H1 (cell line): ENCODE results near the gene SUPT20HL1. TPM values are rescaled to one million over a fixed set of nuclear protein-coding genes. Genes with fewer than 3 reads are reported as not detected.

Experiments
- CTCF ChIA-PET: fragments of 300-600 bp; sonication (Branson Sonifier 250); formaldehyde crosslinking; loops from one replicate; lab custom pipeline; 2021; ENCODE audit not compliant: partially characterized antibody; lab: Charles Lee
- POLR2A ChIA-PET: fragments of 300-600 bp; sonication (Branson Sonifier 250); formaldehyde crosslinking; loops from one replicate; lab custom pipeline; 2021; ENCODE audit warnings: inconsistent platforms; ENCODE audit not compliant: partially characterized antibody; lab: Charles Lee
- DNase-seq, 2 experiments: peaks; one replicate each; pipeline versions ENCODE4 v3.0.0 to v3.0.0-alpha.2; 2010 to 2022; ENCODE audit warnings: low spot score in 2 of 2, low read depth in 1 of 2, mixed read lengths in 1 of 2
- FAIRE-seq: peaks from 2 replicates; lab custom pipeline; 2011; peaks lifted over from hg19 to GRCh38; lab: Jason Lieb, UNC
- H2AFZ ChIP-seq: 2 replicates; pipeline ENCODE4 v1.8.1; 2012; ENCODE audit warnings: low read length, inconsistent platforms
- H2AK5ac ChIP-seq: 2 replicates; pipeline ENCODE4 v1.6.1; 2013; ENCODE audit warnings: low read depth, low read length
- H2BK120ac ChIP-seq: replicated peaks from 2 replicates; pipeline ENCODE3; 2013; ENCODE audit warnings: low read depth, low read length, inconsistent platforms
- H2BK12ac ChIP-seq: 2 replicates; pipeline ENCODE4 v1.6.1; 2013; ENCODE audit warnings: low read depth, low read length
- H2BK15ac ChIP-seq: 2 replicates; pipeline ENCODE4 v1.6.1; 2013; ENCODE audit warnings: low read length
- H2BK20ac ChIP-seq: 2 replicates; pipeline ENCODE4 v1.6.1; 2013; ENCODE audit warnings: low read length
- H2BK5ac ChIP-seq: 2 replicates; pipeline ENCODE4 v1.6.1; 2013; ENCODE audit warnings: low read depth, low read length
- H3K14ac ChIP-seq: 2 replicates; pipeline ENCODE4 v1.6.1; 2013; ENCODE audit warnings: inconsistent platforms; ENCODE audit not compliant: insufficient read length
- H3K18ac ChIP-seq: 2 replicates; pipeline ENCODE4 v1.6.1; 2013; ENCODE audit warnings: low read length; ENCODE audit errors: extremely low read depth
- H3K23ac ChIP-seq: 2 replicates; pipeline ENCODE4 v1.6.1; 2013; ENCODE audit warnings: inconsistent platforms; ENCODE audit not compliant: insufficient read length
- H3K23me2 ChIP-seq: 2 replicates; pipeline ENCODE4 v1.6.1; 2013; ENCODE audit warnings: low read depth, low read length
- H3K27ac ChIP-seq: 2 replicates; pipeline ENCODE4 v1.6.1; 2011; ENCODE audit warnings: low read depth, low read length, inconsistent platforms
- H3K27me3 ChIP-seq, 4 experiments: replicated peaks in 1 of 4; 1 replicate in 1 of 4; 2 replicates in 3 of 4; pipeline versions ENCODE4 v1.6.1 to v1.8.1; 2011 to 2013; ENCODE audit warnings: low read length in 3 of 4, mild to moderate bottlenecking in 3 of 4, inconsistent platforms in 2 of 4, mixed read lengths in 2 of 4, moderate library complexity in 1 of 4; ENCODE audit not compliant: control insufficient read depth in 3 of 4, insufficient read depth in 3 of 4; ENCODE audit errors: extremely low read depth in 1 of 4
- H3K36me3 ChIP-seq, 4 experiments: 2 replicates each; pipeline versions ENCODE4 v1.6.1 to v1.8.1; 2011 to 2013; ENCODE audit warnings: mild to moderate bottlenecking in 4 of 4, low read length in 3 of 4, moderate library complexity in 2 of 4, control low read depth in 1 of 4, inconsistent platforms in 1 of 4; ENCODE audit not compliant: insufficient read depth in 4 of 4, control insufficient read depth in 2 of 4
- H3K4ac ChIP-seq: replicated peaks from 2 replicates; pipeline ENCODE3; 2013; ENCODE audit warnings: low read length, low read depth, mixed read lengths, inconsistent platforms; ENCODE audit not compliant: insufficient read length
- H3K4me1 ChIP-seq, 4 experiments: replicated peaks in 1 of 4; 1 replicate in 1 of 4; 2 replicates in 3 of 4; pipeline versions ENCODE4 v1.6.1 to v1.8.1; 2011 to 2013; ENCODE audit warnings: low read length in 3 of 4, inconsistent platforms in 2 of 4, mixed read lengths in 1 of 4; ENCODE audit not compliant: insufficient read depth in 4 of 4, control insufficient read depth in 3 of 4
- H3K4me2 ChIP-seq, 2 experiments: 2 replicates each; pipeline versions ENCODE4 v1.6.1 to v1.8.1; 2011 to 2013; ENCODE audit warnings: low read depth in 2 of 2, low read length in 2 of 2, control low read depth in 1 of 2, inconsistent platforms in 1 of 2, mild to moderate bottlenecking in 1 of 2; ENCODE audit not compliant: insufficient read depth in 1 of 2
- H3K4me3 ChIP-seq, 4 experiments: fragments of 200-600, 300-600 bp in 1 of 4; sonication (generic), shearing (Covaris generic), sonication (Bioruptor Twin) in 1 of 4; 2 replicates each; pipeline versions ENCODE4 v1.5.1 to v1.8.1; 2011 to 2016; ENCODE audit warnings: low read length in 4 of 4, low read depth in 3 of 4, control low read depth in 2 of 4, inconsistent platforms in 2 of 4, mild to moderate bottlenecking in 2 of 4, mixed read lengths in 1 of 4, moderate library complexity in 1 of 4; ENCODE audit not compliant: insufficient read depth in 2 of 4; ENCODE audit errors: extremely low read depth in 1 of 4
- H3K56ac ChIP-seq: replicated peaks from 2 replicates; pipeline ENCODE3; 2013; ENCODE audit warnings: low read depth, mild to moderate bottlenecking, mixed read lengths, low read length, inconsistent platforms; ENCODE audit not compliant: insufficient read length
- H3K79me1 ChIP-seq: 2 replicates; pipeline ENCODE4 v1.6.1; 2013; ENCODE audit warnings: low read depth, low read length, control low read depth
- H3K79me2 ChIP-seq, 2 experiments: 2 replicates each; pipeline versions ENCODE4 v1.6.1 to v1.8.1; 2012 to 2013; ENCODE audit warnings: low read length in 2 of 2, mild to moderate bottlenecking in 2 of 2, inconsistent platforms in 1 of 2; ENCODE audit not compliant: insufficient read depth in 2 of 2, control insufficient read depth in 1 of 2
- H3K9ac ChIP-seq, 4 experiments: replicated peaks in 1 of 4; 1 replicate in 1 of 4; 2 replicates in 3 of 4; pipeline versions ENCODE4 v1.6.1 to v1.8.1; 2011 to 2013; ENCODE audit warnings: low read depth in 3 of 4, low read length in 3 of 4, control low read depth in 2 of 4, mild to moderate bottlenecking in 2 of 4, moderate library complexity in 2 of 4, inconsistent platforms in 1 of 4; ENCODE audit errors: extremely low read depth in 1 of 4
- H3K9me3 ChIP-seq, 2 experiments: 2 replicates each; pipeline versions ENCODE4 v1.6.1 to v1.8.1; 2012 to 2013; ENCODE audit warnings: mild to moderate bottlenecking in 2 of 2, moderate library complexity in 2 of 2, control low read depth in 1 of 2, inconsistent platforms in 1 of 2, low read depth in 1 of 2, low read length in 1 of 2, mixed read lengths in 1 of 2; ENCODE audit not compliant: insufficient read depth in 2 of 2
- H4K20me1 ChIP-seq, 2 experiments: replicated peaks in 1 of 2; 2 replicates each; pipeline versions ENCODE3 to v1.8.1; 2011 to 2013; ENCODE audit warnings: inconsistent platforms in 2 of 2, low read length in 2 of 2, mild to moderate bottlenecking in 1 of 2; ENCODE audit not compliant: insufficient read depth in 2 of 2, control insufficient read depth in 1 of 2
- H4K5ac ChIP-seq: 2 replicates; pipeline ENCODE4 v1.6.1; 2013; ENCODE audit warnings: low read length, low read depth, mixed read lengths, inconsistent platforms; ENCODE audit not compliant: insufficient read length
- H4K8ac ChIP-seq: 2 replicates; pipeline ENCODE4 v1.8.0; 2013; ENCODE audit warnings: mild to moderate bottlenecking, moderate library complexity, low read length, inconsistent platforms; ENCODE audit not compliant: insufficient read depth; ENCODE audit errors: extremely low read depth
- H4K91ac ChIP-seq: replicated peaks from 2 replicates; pipeline ENCODE3; 2013; ENCODE audit warnings: low read length, mixed read lengths, inconsistent platforms; ENCODE audit not compliant: insufficient read length
- BRCA1 ChIP-seq: IDR thresholded peaks from 2 replicates; pipeline ENCODE4 v1.6.1; 2012; ENCODE audit warnings: low read depth, low read length, improper control_type of control experiment
- CEBPB ChIP-seq: IDR thresholded peaks from 2 replicates; pipeline ENCODE4 v1.6.1; 2012; ENCODE audit warnings: low read depth, low read length
- CTBP2 ChIP-seq: IDR thresholded peaks from 2 replicates; pipeline ENCODE4 v1.7.0; 2011; ENCODE audit warnings: borderline replicate concordance, mild to moderate bottlenecking, moderate library complexity, mixed read lengths, low read length; ENCODE audit not compliant: insufficient read depth, insufficient read length
- NRF1 ChIP-seq: IDR thresholded peaks from 2 replicates; pipeline ENCODE4 v1.6.1; 2011; ENCODE audit warnings: mild to moderate bottlenecking, low read depth, low read length, improper control_type of control experiment
- POLR2AphosphoS5 ChIP-seq: IDR thresholded peaks from 2 replicates; pipeline ENCODE4 v1.6.1; 2011; ENCODE audit warnings: low read depth, low read length
- RAD21 ChIP-seq, 2 experiments: IDR thresholded peaks in 1 of 2; conservative IDR thresholded peaks in 1 of 2; 2 replicates each; pipeline ENCODE4 v1.6.1; 2011; ENCODE audit warnings: low read depth in 2 of 2, low read length in 2 of 2, improper control_type of control experiment in 1 of 2, inconsistent platforms in 1 of 2, mild to moderate bottlenecking in 1 of 2, moderate library complexity in 1 of 2
- SIRT6 ChIP-seq: IDR thresholded peaks from one replicate; pipeline ENCODE4 v1.7.1; 2012; ENCODE audit warnings: low read length, inconsistent platforms
- TAF7 ChIP-seq: optimal IDR thresholded peaks from 2 replicates; pipeline ENCODE3; 2011; ENCODE audit warnings: low read depth, mild to moderate bottlenecking, inconsistent platforms, low read length, moderate library complexity, borderline replicate concordance
- WGBS, 2 experiments: shearing (Covaris generic) in 1 of 2; methylation state at CpG; one replicate each; pipeline versions ENCODE4 v1.1.6 to v1.1.7; 2013 to 2015; ENCODE audit warnings: low lambda C conversion rate in 2 of 2, mixed read lengths in 2 of 2, inconsistent platforms in 1 of 2, low coverage in 1 of 2, missing lambda C conversion rate in 1 of 2; ENCODE audit not compliant: insufficient replicate concordance in 2 of 2, insufficient coverage in 1 of 2, insufficient read length in 1 of 2; ENCODE audit errors: extremely low coverage in 1 of 2, missing lambda C conversion rate in 1 of 2; 5-methylcytosine and 5-hydroxymethylcytosine counted together
- polyA plus RNA-seq, 7 experiments: library from polyadenylated mRNA; depleted of rRNA in 3 of 7; stranded (reverse) in 5 of 7; unstranded in 2 of 7; fragments of >200 nt in 5 of 7; fragments of 200-250 nt in 2 of 7; gene quantifications; 1 replicate in 5 of 7; 2 replicates in 1 of 7; 4 replicates in 1 of 7; pipeline versions ENCODE4 v1.2.1 to v1.2.3, GENCODE V29; 2011 to 2013; ENCODE audit warnings: missing spikeins in 2 of 7, mixed read lengths in 2 of 7
- total RNA-seq: library from RNA; stranded (reverse); fragmentation: NEBNext Ultra II Directional; extraction: Animal tissue kit (Norgen Biotek cat#: 25700); gene quantifications from 2 replicates; pipeline ENCODE4 v1.2.1, GENCODE V29; 2021
- TF ChIP-seq, protein P1 (sequence below): IDR thresholded peaks from 2 replicates; pipeline ENCODE4 v1.6.1; 2011; ENCODE audit warnings: low read length, improper control_type of control experiment

Gene SUPT20HL1
- total and polyA plus RNA-seq, 2 of the 8 experiments (the other 6 are each of a cell fraction or from before 2014, with no cell fraction given): not detected

GRCh38 chrX:24398766-24399165, 38.3 kb downstream of the SUPT20HL1 start:
- H3K4me2 ChIP-seq: no peak overlapping the region

More at GRCh38 chrX:24398766-24399165, 38.3 kb downstream of the SUPT20HL1 start:
- Histone ChIP-seq H3K56ac (no peak overlapping the region), H4K91ac (no peak overlapping the region), H3K79me1 (no peaks in the 10 kb centered on the region), H4K5ac (no peak overlapping the region), H4K20me1 (no peaks in the 10 kb centered on the region), H3K23ac (no peak overlapping the region), H2BK120ac (no peak overlapping the region), H3K4me3 (no peak overlapping the region), H2AFZ (no peak overlapping the region), H3K36me3 (no peaks in the 10 kb centered on the region), H3K23me2 (peaks cover 3% of the 10 kb centered on the region; the same call in 1 of the 2 replicates), H3K9me3 (no peaks in the 10 kb centered on the region), H2BK15ac (no peak overlapping the region), H3K79me2 (no peaks in the 10 kb centered on the region), H4K8ac (no peak overlapping the region), H2BK12ac (no peak overlapping the region), H3K4ac (no peak overlapping the region), H3K27ac (no peak overlapping the region), H3K4me1 (no peaks in the 10 kb centered on the region; a peak in 1 of 7 replicates), H3K14ac (no peak overlapping the region), H3K9ac (no peak overlapping the region), H2BK20ac (no peak overlapping the region), H3K18ac (no peak overlapping the region), H2AK5ac (no peak overlapping the region), H2BK5ac (no peak overlapping the region), H3K27me3 (no peaks in the 10 kb centered on the region)
- no peak for TF ChIP-seq CEBPB
- no peak for TF ChIP-seq RAD21 (IDR thresholded peaks at IDR 0.05 in 1 of 2, conservative IDR thresholded peaks at IDR 0.05 in 1 of 2; ENCODE audit: low read depth in 2 of 2, low read length in 2 of 2)
- no peak for TF ChIP-seq CTBP2
- no peak for TF ChIP-seq TAF7
- no peak for TF ChIP-seq NRF1
- TF ChIP-seq POLR2AphosphoS5: no peak
- TF ChIP-seq BRCA1: no peak
- no peak for TF ChIP-seq SIRT6
- TF ChIP-seq, protein P1, sequence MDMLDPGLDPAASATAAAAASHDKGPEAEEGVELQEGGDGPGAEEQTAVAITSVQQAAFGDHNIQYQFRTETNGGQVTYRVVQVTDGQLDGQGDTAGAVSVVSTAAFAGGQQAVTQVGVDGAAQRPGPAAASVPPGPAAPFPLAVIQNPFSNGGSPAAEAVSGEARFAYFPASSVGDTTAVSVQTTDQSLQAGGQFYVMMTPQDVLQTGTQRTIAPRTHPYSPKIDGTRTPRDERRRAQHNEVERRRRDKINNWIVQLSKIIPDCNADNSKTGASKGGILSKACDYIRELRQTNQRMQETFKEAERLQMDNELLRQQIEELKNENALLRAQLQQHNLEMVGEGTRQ: no peak
- DNase-seq (no peak), FAIRE-seq (no peak)
- WGBS, 2 experiments: 95% methylated on average over 2 of the region's 2 CpGs; no CpG with 5 or more reads in 1 of the 2 experiments
- POLR2A ChIA-PET: no interaction called here
- CTCF ChIA-PET: interaction anchor here (0.6 to 11.4 kb wide), 11 partner anchors 10 to 169 kb away, joined by 3 to 144 read pairs (median 3); no protein-coding TSS in a partner anchor
